Loucy (cell line): ENCODE measurements around the gene PRR12.

ENCODE experiments used
- H2AFZ ChIP-seq: fragments of 200-600 bp; sonication (generic); 2 replicates; pipeline ENCODE4 v1.6.0; 2016; ENCODE audit warnings: antibody characterized with exemption, mild to moderate bottlenecking, low read length, moderate library complexity
- H3F3A ChIP-seq: fragments of 200-600 bp; 2 replicates; pipeline ENCODE4 v1.6.0; 2016; ENCODE audit warnings: antibody characterized with exemption, low read depth, mild to moderate bottlenecking
- H3K27me3 ChIP-seq: fragments of 200-600 bp; sonication (generic); 2 replicates; pipeline ENCODE4 v1.6.1; 2014; ENCODE audit warnings: low read length, mild to moderate bottlenecking; ENCODE audit not compliant: insufficient read depth, poor library complexity, severe bottlenecking
- H3K36me3 ChIP-seq: fragments of 200-600 bp; sonication (generic); 2 replicates; pipeline ENCODE4 v1.6.1; 2016; ENCODE audit warnings: low read length; ENCODE audit not compliant: insufficient read depth
- H3K4me1 ChIP-seq: fragments of 200-600 bp; sonication (generic); 2 replicates; pipeline ENCODE4 v1.5.1; 2014; ENCODE audit warnings: low read length, mild to moderate bottlenecking; ENCODE audit not compliant: insufficient read depth, poor library complexity, severe bottlenecking
- H3K4me2 ChIP-seq: fragments of 200-600 bp; sonication (generic); 2 replicates; pipeline ENCODE4 v1.6.0; 2014; ENCODE audit warnings: antibody characterized with exemption, low read length, low read depth, mild to moderate bottlenecking; ENCODE audit not compliant: poor library complexity, severe bottlenecking
- H3K4me3 ChIP-seq: fragments of 200-600 bp; sonication (generic); 2 replicates; pipeline ENCODE4 v1.5.1; 2014; ENCODE audit warnings: low read length, mild to moderate bottlenecking, mixed read lengths; ENCODE audit not compliant: poor library complexity, severe bottlenecking
- H3K79me2 ChIP-seq: fragments of 200-600 bp; sonication (generic); 2 replicates; pipeline ENCODE4 v1.6.1; 2014; ENCODE audit warnings: low read length; ENCODE audit not compliant: insufficient read depth
- H3K9ac ChIP-seq: fragments of 200-600 bp; sonication (generic); 2 replicates; pipeline ENCODE4 v1.6.0; 2014; ENCODE audit warnings: mild to moderate bottlenecking, low read depth, low read length, moderate library complexity; ENCODE audit not compliant: poor library complexity, severe bottlenecking
- H3K9me2 ChIP-seq: fragments of 200-600 bp; sonication (generic); replicated peaks from 2 replicates; pipeline ENCODE4 v1.6.1; 2016; ENCODE audit warnings: low read depth, low read length, mixed read lengths
- H3K9me3 ChIP-seq: fragments of 200-600 bp; sonication (generic); 2 replicates; pipeline ENCODE4 v1.6.1; 2014; ENCODE audit warnings: mild to moderate bottlenecking, antibody characterized with exemption, low read length, low read depth; ENCODE audit not compliant: insufficient read depth
- H4K20me1 ChIP-seq: fragments of 200-600 bp; sonication (generic); 2 replicates; pipeline ENCODE4 v1.6.0; 2014; ENCODE audit warnings: antibody characterized with exemption, low read length, mild to moderate bottlenecking; ENCODE audit not compliant: insufficient read depth, poor library complexity, severe bottlenecking
- EZH2phosphoT487 ChIP-seq: fragments of 200-600 bp; IDR thresholded peaks from 2 replicates; pipeline ENCODE4 v1.6.1; 2018; ENCODE audit warnings: antibody characterized with exemption, mild to moderate bottlenecking, moderate library complexity, borderline replicate concordance
- TF ChIP-seq, protein P1 (sequence below): fragments of 200-600 bp; sonication (generic); conservative IDR thresholded peaks from 2 replicates; pipeline ENCODE4 v1.5.1; 2014; ENCODE audit warnings: mild to moderate bottlenecking, antibody characterized with exemption, low read length

The PRR12 gene

DNA sequence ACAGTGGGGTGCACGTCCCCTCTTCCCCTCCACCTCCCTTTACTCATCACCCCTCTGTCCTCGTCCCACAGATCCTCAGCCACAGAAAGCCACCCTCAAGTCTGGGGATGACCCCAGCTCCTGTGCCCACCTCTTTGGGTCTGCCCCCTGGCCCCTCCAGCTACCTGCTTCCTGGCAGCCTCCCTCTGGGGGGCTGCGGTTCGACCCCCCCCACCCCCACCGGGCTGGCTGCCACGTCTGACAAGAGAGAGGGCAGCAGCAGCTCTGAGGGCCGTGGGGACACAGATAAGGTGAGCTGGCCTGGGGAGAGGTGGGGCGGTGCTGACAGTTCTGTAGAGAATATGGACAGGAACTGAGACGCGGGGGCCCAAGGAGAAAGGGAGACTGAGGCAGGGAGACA is 63.6 kb downstream of the PRR12 start:
- no peaks in the 10 kb centered on the region for H3F3A ChIP-seq
- peaks cover 51% of the 10 kb centered on the region; the same call in 1 of the 2 replicates for H3K36me3 ChIP-seq
- no peak overlapping the region for H3K4me2 ChIP-seq
- no peaks in the 10 kb centered on the region for H3K4me1 ChIP-seq
- H3K4me3 ChIP-seq, result no peak overlapping the region
- no peaks in the 10 kb centered on the region for H3K9me2 ChIP-seq
- H3K9ac ChIP-seq, result no peak overlapping the region
- no peak overlapping the region for H2AFZ ChIP-seq
- no peaks in the 10 kb centered on the region for H4K20me1 ChIP-seq
- H3K9me3 ChIP-seq, result no peaks in the 10 kb centered on the region
- no peaks in the 10 kb centered on the region for H3K79me2 ChIP-seq
- no peak for TF ChIP-seq EZH2phosphoT487
- TF ChIP-seq, protein P1, sequence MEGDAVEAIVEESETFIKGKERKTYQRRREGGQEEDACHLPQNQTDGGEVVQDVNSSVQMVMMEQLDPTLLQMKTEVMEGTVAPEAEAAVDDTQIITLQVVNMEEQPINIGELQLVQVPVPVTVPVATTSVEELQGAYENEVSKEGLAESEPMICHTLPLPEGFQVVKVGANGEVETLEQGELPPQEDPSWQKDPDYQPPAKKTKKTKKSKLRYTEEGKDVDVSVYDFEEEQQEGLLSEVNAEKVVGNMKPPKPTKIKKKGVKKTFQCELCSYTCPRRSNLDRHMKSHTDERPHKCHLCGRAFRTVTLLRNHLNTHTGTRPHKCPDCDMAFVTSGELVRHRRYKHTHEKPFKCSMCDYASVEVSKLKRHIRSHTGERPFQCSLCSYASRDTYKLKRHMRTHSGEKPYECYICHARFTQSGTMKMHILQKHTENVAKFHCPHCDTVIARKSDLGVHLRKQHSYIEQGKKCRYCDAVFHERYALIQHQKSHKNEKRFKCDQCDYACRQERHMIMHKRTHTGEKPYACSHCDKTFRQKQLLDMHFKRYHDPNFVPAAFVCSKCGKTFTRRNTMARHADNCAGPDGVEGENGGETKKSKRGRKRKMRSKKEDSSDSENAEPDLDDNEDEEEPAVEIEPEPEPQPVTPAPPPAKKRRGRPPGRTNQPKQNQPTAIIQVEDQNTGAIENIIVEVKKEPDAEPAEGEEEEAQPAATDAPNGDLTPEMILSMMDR, result no peak
- no peaks in the 10 kb centered on the region for H3K27me3 ChIP-seq

DNA sequence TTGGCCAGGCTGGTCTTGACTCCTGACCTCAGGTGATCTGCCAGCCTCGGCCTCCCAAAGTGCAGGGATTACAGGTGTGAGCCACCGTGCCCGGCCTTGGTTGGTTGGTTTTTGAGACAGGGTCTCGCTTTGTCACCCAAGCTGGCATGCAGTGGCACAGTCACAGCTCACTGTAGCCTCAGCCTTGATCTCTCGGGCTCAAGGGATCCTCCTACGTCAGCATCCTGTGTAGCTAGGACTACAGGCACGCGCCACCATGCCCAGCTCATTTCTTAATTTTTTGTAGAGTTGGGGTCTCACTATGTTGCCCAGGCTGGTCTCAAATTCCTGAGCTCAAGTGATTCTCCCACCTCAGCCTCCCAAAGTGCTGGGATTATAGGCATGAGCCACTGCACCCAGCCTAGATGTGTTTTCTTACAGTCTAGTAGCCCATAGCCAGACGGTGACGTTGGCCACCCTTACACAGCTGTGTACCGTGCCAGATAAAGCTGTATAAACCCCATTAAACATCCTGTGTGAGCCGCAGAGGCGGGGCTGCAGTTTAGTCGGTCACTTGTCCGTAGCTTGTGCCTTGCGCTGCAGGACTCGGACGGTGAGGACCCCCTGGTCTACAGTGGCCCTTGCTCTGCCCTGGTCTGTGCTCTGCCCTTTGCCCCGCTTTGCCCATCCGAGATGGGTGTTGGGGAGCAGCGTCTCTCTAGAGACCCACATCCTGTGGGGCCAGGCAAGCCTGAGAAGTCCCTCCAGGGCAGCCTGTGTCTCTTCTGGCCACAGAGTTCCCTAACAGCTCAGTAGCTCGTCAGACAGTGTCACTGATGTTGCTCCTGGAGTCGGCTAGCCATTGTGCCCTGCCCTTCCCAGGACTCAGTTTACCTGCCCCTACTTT is 64.8 kb downstream of the PRR12 start:
- H2AFZ ChIP-seq, result no peak overlapping the region
- no peaks in the 10 kb centered on the region for H4K20me1 ChIP-seq
- H3K27me3 ChIP-seq, result no peaks in the 10 kb centered on the region
- H3K4me1 ChIP-seq, result no peaks in the 10 kb centered on the region
- no peaks in the 10 kb centered on the region for H3K79me2 ChIP-seq
- H3K9me3 ChIP-seq, result no peaks in the 10 kb centered on the region
- H3K4me2 ChIP-seq, result no peak overlapping the region
- H3F3A ChIP-seq, result no peaks in the 10 kb centered on the region
- no peaks in the 10 kb centered on the region for H3K9me2 ChIP-seq
- H3K9ac ChIP-seq, result no peak overlapping the region
- peaks cover 54% of the 10 kb centered on the region; the same call in 1 of the 2 replicates for H3K36me3 ChIP-seq
- TF ChIP-seq, protein P1, result no peak
- no peak for TF ChIP-seq EZH2phosphoT487
- H3K4me3 ChIP-seq, result no peak overlapping the region

DNA sequence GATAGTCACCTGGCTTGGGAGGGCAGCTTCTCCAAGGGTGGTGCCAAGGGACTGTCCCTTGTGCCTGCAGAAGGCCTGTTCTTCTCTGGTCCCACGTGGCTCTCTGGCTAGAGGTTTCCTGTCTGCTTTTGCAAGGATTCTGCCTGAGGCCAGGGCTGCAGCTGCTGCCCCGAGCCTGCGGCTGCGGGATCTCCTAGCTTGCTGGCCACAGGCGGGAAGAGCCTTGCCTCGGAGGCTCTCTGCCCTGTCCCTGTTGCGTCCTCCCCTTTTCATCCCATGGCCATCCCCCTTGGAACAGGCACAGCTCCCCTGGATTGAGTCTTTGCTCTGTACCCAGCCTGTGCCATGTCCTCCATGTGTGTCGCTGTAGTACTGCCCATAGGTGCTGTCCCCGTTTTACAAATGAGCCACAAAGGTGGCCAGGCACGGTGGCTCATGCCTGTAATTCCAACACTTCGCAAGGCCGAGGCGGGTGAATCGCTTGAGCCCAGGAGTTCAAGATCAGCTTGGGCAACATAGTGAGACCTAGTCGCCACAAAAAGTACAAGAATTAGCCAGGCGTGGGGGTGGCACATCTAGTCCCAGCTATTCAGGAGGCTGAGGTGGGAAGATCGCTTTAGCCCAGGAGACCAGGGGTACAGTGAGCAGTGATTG is 65.6 kb downstream of the PRR12 start:
- H3K4me2 ChIP-seq, result no peak overlapping the region
- no peaks in the 10 kb centered on the region for H3F3A ChIP-seq
- no peak overlapping the region for H3K9ac ChIP-seq
- peaks cover 60% of the 10 kb centered on the region; the same call in 1 of the 2 replicates for H3K36me3 ChIP-seq
- H3K9me3 ChIP-seq, result no peaks in the 10 kb centered on the region
- H3K9me2 ChIP-seq, result no peaks in the 10 kb centered on the region
- no peaks in the 10 kb centered on the region for H3K79me2 ChIP-seq
- H3K4me3 ChIP-seq, result no peak overlapping the region
- H3K27me3 ChIP-seq, result no peaks in the 10 kb centered on the region
- TF ChIP-seq, protein P1, result no peak
- no peak for TF ChIP-seq EZH2phosphoT487
- H3K4me1 ChIP-seq, result no peaks in the 10 kb centered on the region
- no peaks in the 10 kb centered on the region for H4K20me1 ChIP-seq
- no peak overlapping the region for H2AFZ ChIP-seq
